ENCODE results near the gene ZC3H7A. TPM values are rescaled to one million over a fixed set of nuclear protein-coding genes. Genes with fewer than 3 reads are reported as not detected.

The ZC3H7A gene
- total RNA-seq, 1 experiment from 2014 or later = 43.1 TPM

- no peak overlapping the region for H3K18ac ChIP-seq (ENCODE audit: insufficient read length, low read depth, low read length)
- no peak overlapping the region for H3K27ac ChIP-seq (ENCODE audit: insufficient read length, low read depth, low read length)
- Mint-ChIP-seq H3K9me3 (peaks cover 2 to 3% of the 10 kb centered on the region in 2 experiments; a peak in 1 of 5 replicates), H3K4me3 (no peak overlapping the region), H3K27me3 (ENCODE audit: low read depth) (no peaks in the 10 kb centered on the region), H3K4me1 (peaks cover 0 to 3% of the 10 kb centered on the region in 2 experiments; a peak in 1 of 4 replicates), H3K27ac (no peak overlapping the region), H3K36me3 (ENCODE audit: insufficient read depth in 1 of 3, low read depth in 3 of 3) (no peaks in the 10 kb centered on the region)
- no peak overlapping the region for H2BK15ac ChIP-seq (ENCODE audit: low read depth, low read length)
- no peaks in the 10 kb centered on the region for H3K79me1 ChIP-seq (ENCODE audit: insufficient read depth, low read depth, low read length, poor library complexity, severe bottlenecking)
- no peak overlapping the region for H4K5ac ChIP-seq (ENCODE audit: insufficient read length, low read depth, low read length)
- no peak overlapping the region for H2BK5ac ChIP-seq (ENCODE audit: insufficient read length, low read length)
- no peak overlapping the region for H3K9ac ChIP-seq (ENCODE audit: extremely low read depth, insufficient read length, low read length)
- no peak overlapping the region for H2BK12ac ChIP-seq (ENCODE audit: insufficient read length, low read depth, low read length)
- H3K9me3 ChIP-seq (ENCODE audit: control insufficient read depth, low read depth, low read length) = no peaks in the 10 kb centered on the region
- no peak overlapping the region for H2BK120ac ChIP-seq (ENCODE audit: low read depth, low read length, poor library complexity, severe bottlenecking)
- TF ChIP-seq CTCF (conservative IDR thresholded peaks at IDR 0.05) = no peak
- no peak overlapping the region for H3K4ac ChIP-seq (ENCODE audit: low read depth, low read length)
- no peaks in the 10 kb centered on the region for H3K23me2 ChIP-seq (ENCODE audit: insufficient read length, low read depth, low read length, poor library complexity, severe bottlenecking)
- H2AFZ ChIP-seq (ENCODE audit: low read length) = no peak overlapping the region
- no peak overlapping the region for H3K14ac ChIP-seq (ENCODE audit: insufficient read depth, low read length)
- no peak overlapping the region for H2AK5ac ChIP-seq (ENCODE audit: insufficient read length, low read length)
- no peaks in the 10 kb centered on the region for H4K20me1 ChIP-seq (ENCODE audit: control insufficient read depth, insufficient read depth, insufficient read length)
- no peak overlapping the region for H3T11ph ChIP-seq (ENCODE audit: low read length)
- no peak overlapping the region for H4K8ac ChIP-seq (replicated peaks; ENCODE audit: insufficient read length, low read depth, low read length)
- WGBS (ENCODE audit: extremely low coverage, insufficient read length, low lambda C conversion rate) = no CpG with 5 or more reads among the region's 8 CpGs
- no peak overlapping the region for H3K4me2 ChIP-seq (ENCODE audit: insufficient read depth, insufficient read length, low read length)
- H3K56ac ChIP-seq (ENCODE audit: insufficient read length, low read depth, low read length) = no peak overlapping the region
- H3K23ac ChIP-seq (ENCODE audit: insufficient read length, low read depth, low read length) = no peak overlapping the region
- DNase-seq = no peak
- H3K4me1 ChIP-seq (ENCODE audit: insufficient read depth, low read length) = no peaks in the 10 kb centered on the region
- no peaks in the 10 kb centered on the region for H3K79me2 ChIP-seq (ENCODE audit: insufficient read depth, low read length)
- H4K91ac ChIP-seq (ENCODE audit: insufficient read length, low read depth, low read length) = no peak overlapping the region
- H3K27me3 ChIP-seq (ENCODE audit: insufficient read depth, low read length) = no peaks in the 10 kb centered on the region
- H2BK20ac ChIP-seq (ENCODE audit: low read depth, low read length, poor library complexity, severe bottlenecking) = no peak overlapping the region
These were observed 9.7 kb upstream of the ZC3H7A start for GRCh38 chr16:11806721-11807120.
